D721Med (cell line): Measurements from ENCODE around the gene DNAJC22.

Source experiments
- DNase-seq: peaks from one replicate; pipeline ENCODE4 v3.0.0; 2011; ENCODE audit warnings: low spot score; ENCODE audit not compliant: insufficient read length
- FAIRE-seq: peaks from 2 replicates; lab custom pipeline; 2011; peaks lifted over from hg19 to GRCh38; lab: Jason Lieb, UNC
- TF ChIP-seq, protein P1 (sequence below): IDR thresholded peaks from 2 replicates; pipeline ENCODE4 v1.5.1; 2012; ENCODE audit warnings: mild to moderate bottlenecking, control low read depth; ENCODE audit not compliant: insufficient read depth; ENCODE audit errors: missing control alignments

The DNAJC22 gene

GRCh38 chr12:49364989-49365388 is 18.3 kb downstream of the DNAJC22 start:
- DNase-seq (no peak), FAIRE-seq (no peak)
- TF ChIP-seq, protein P1, sequence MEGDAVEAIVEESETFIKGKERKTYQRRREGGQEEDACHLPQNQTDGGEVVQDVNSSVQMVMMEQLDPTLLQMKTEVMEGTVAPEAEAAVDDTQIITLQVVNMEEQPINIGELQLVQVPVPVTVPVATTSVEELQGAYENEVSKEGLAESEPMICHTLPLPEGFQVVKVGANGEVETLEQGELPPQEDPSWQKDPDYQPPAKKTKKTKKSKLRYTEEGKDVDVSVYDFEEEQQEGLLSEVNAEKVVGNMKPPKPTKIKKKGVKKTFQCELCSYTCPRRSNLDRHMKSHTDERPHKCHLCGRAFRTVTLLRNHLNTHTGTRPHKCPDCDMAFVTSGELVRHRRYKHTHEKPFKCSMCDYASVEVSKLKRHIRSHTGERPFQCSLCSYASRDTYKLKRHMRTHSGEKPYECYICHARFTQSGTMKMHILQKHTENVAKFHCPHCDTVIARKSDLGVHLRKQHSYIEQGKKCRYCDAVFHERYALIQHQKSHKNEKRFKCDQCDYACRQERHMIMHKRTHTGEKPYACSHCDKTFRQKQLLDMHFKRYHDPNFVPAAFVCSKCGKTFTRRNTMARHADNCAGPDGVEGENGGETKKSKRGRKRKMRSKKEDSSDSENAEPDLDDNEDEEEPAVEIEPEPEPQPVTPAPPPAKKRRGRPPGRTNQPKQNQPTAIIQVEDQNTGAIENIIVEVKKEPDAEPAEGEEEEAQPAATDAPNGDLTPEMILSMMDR: no peak

- TF ChIP-seq, protein P1: no peak
- DNase-seq (no peak), FAIRE-seq (no peak)
These were observed 18.9 kb downstream of the DNAJC22 start for GRCh38 chr12:49365542-49365941.

DNA sequence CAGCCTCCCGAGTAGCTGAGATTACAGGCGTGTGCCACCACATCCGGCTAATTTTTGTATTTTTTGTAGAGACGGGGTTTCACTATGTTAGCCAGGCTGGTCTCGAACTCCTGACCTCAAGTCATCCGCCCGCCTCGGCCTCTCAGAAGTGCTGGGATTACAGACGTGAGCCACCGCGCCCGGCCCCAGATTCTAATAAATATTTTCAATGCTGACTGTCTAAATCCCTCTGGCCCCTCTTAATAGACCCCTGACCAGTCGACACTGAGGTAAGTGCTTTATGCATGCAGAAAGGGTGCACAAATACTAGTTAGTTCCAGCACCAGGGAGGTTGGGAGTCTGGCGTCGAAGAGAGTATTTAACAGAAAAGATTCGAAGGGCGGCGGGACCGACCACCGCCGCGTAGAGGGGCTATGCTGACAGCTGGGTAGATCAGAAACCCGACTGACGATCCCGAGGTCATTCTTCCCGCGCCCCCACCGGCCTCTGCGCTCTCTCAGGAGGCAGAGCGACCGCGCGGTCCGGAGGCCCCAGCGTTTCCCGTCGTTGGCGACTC is 19.5 kb downstream of the DNAJC22 start:
- no peak for DNase-seq
- TF ChIP-seq, protein P1: no peak
- no peak for FAIRE-seq

- TF ChIP-seq, protein P1: no peak
- peak; percentile 82 for DNase-seq
- no peak for FAIRE-seq
These were observed 20.1 kb downstream of the DNAJC22 start for GRCh38 chr12:49366652-49367380.

GRCh38 chr12:49367381-49368239 is 20.9 kb downstream of the DNAJC22 start, which contains the start of gene SPATS2:
Gene SPATS2, plus strand, starts transcription at chr12:49367462. Its CDS starts 93,551 bp downstream, at chr12:49461013.
- TF ChIP-seq, protein P1: no peak
- no peak for DNase-seq
- FAIRE-seq: no peak

DNA sequence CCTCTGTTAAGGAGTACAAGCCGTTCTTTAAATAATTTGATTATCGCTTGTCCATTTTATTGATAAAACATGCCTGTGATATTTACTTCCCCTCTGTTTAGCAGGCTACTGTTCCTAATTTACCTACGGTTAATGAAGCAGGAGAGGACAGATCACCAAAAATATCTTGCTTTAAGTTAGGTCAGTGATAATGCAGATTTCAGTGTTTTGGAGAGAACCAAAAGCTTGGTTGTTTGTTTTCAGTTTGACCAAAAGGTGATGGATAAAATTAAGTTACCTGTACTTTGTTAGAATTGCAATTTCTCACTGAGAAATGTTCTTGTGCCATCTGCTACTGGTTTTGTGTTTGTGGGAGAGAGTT is 21.5 kb downstream of the DNAJC22 start:
- TF ChIP-seq, protein P1: no peak
- FAIRE-seq (no peak), DNase-seq (no peak)
